ENCODE data around the gene CC2D2A.
A peak's percentile ranks its signal among the peaks of the same experiment; 100 is the strongest.

CC2D2A gene

GRCh38 chr4:15636818-15637217, 167.1 kb downstream of the CC2D2A start:
- peak; percentile 30 for FAIRE-seq

GRCh38 chr4:15638418-15638817, 168.7 kb downstream of the CC2D2A start:
- no peak for FAIRE-seq
- no peak for DNase-seq (ENCODE audit: insufficient read length)
- TF ChIP-seq TAF1 (IDR thresholded peaks at IDR 0.05; ENCODE audit: borderline replicate concordance, low read depth, low read length), result no peak
- TF ChIP-seq POLR2AphosphoS5 (IDR thresholded peaks at IDR 0.05; ENCODE audit: low read depth, low read length), result no peak
- no peak for TF ChIP-seq POLR2A (IDR thresholded peaks at IDR 0.05; ENCODE audit: low read depth, low read length)

More at GRCh38 chr4:15636818-15637217, 167.1 kb downstream of the CC2D2A start:
- no peak for DNase-seq (ENCODE audit: insufficient read length)
- TF ChIP-seq POLR2AphosphoS5 (IDR thresholded peaks at IDR 0.05; ENCODE audit: low read depth, low read length) (no peak), TAF1 (IDR thresholded peaks at IDR 0.05; ENCODE audit: borderline replicate concordance, low read depth, low read length) (no peak), POLR2A (IDR thresholded peaks at IDR 0.05; ENCODE audit: low read depth, low read length) (no peak)

GRCh38 chr4:15648600-15648999, 178.9 kb downstream of the CC2D2A start:
- no peak for DNase-seq (ENCODE audit: insufficient read length)

GRCh38 chr4:15649914-15650545, 180.3 kb downstream of the CC2D2A start:
- DNase-seq (ENCODE audit: insufficient read length) (no peak), FAIRE-seq (peak; percentile 68)
- TF ChIP-seq POLR2AphosphoS5 (IDR thresholded peaks at IDR 0.05; ENCODE audit: low read depth, low read length), result no peak
- TF ChIP-seq POLR2A (IDR thresholded peaks at IDR 0.05; ENCODE audit: low read depth, low read length), result no peak
- no peak for TF ChIP-seq TAF1 (IDR thresholded peaks at IDR 0.05; ENCODE audit: borderline replicate concordance, low read depth, low read length)

More at GRCh38 chr4:15648600-15648999, 178.9 kb downstream of the CC2D2A start:
- peak; percentile 77 for FAIRE-seq
- TF ChIP-seq TAF1 (IDR thresholded peaks at IDR 0.05; ENCODE audit: borderline replicate concordance, low read depth, low read length) (no peak), POLR2A (IDR thresholded peaks at IDR 0.05; ENCODE audit: low read depth, low read length) (no peak), POLR2AphosphoS5 (IDR thresholded peaks at IDR 0.05; ENCODE audit: low read depth, low read length) (no peak)
